GM23338 (cell line): ENCODE data around the gene PPP2R5E.

Experiments used
- CTCF ChIP-seq, 2 experiments: fragments of 200-600 bp in 1 of 2; sonication (generic) in 1 of 2; conservative IDR thresholded peaks; 2 replicates each; pipeline versions ENCODE4 v1.5.1 to v1.6.1; 2016 to 2017; ENCODE audit warnings: antibody characterized with exemption in 2 of 2, low read depth in 2 of 2, mild to moderate bottlenecking in 2 of 2, moderate library complexity in 1 of 2
- EZH2 ChIP-seq: fragments of 200-600 bp; sonication (generic); IDR thresholded peaks from one replicate; pipeline ENCODE4 v1.8.0; 2017; ENCODE audit warnings: antibody characterized with exemption, mild to moderate bottlenecking, low read depth; ENCODE audit not compliant: unreplicated experiment
- POLR2AphosphoS5 ChIP-seq: IDR thresholded peaks from 2 replicates; pipeline ENCODE4 v1.6.1; 2016; ENCODE audit warnings: antibody characterized with exemption, low read depth

- no peak for TF ChIP-seq CTCF (conservative IDR thresholded peaks at IDR 0.05; ENCODE audit: low read depth in 2 of 2)
- no peak for TF ChIP-seq POLR2AphosphoS5
- no peak for TF ChIP-seq EZH2
Measured at GRCh38 chr14:63392236-63392635, 150.9 kb downstream of the PPP2R5E start.
